ENCODE data around the gene PMEPA1.

PMEPA1 gene

GRCh38 chr20:57735831-57736737 is 26.3 kb upstream of the PMEPA1 start:
- H3K4me3 ChIP-seq (ENCODE audit: low read length): no peak overlapping the region
- no peaks in the 10 kb centered on the region for H3K4me1 ChIP-seq (ENCODE audit: control insufficient read depth, insufficient read depth, low read length)
- peaks cover 50% of the 10 kb centered on the region for H3K27me3 ChIP-seq (ENCODE audit: control insufficient read depth, insufficient read depth, low read length)
- H3K9me3 ChIP-seq (replicated peaks; ENCODE audit: low read length): no peaks in the 10 kb centered on the region
- no peaks in the 10 kb centered on the region for H3K36me3 ChIP-seq (ENCODE audit: insufficient read depth, low read length)
- H3K9ac ChIP-seq (ENCODE audit: low read depth, low read length): no peak overlapping the region
- H3K4me2 ChIP-seq (ENCODE audit: low read length): no peak overlapping the region

- no peaks in the 10 kb centered on the region for H3K4me1 ChIP-seq (ENCODE audit: control insufficient read depth, insufficient read depth, low read length)
- H3K9me3 ChIP-seq (replicated peaks; ENCODE audit: low read length): no peaks in the 10 kb centered on the region
- H3K9ac ChIP-seq (ENCODE audit: low read depth, low read length): no peak overlapping the region
- no peak overlapping the region for H3K4me2 ChIP-seq (ENCODE audit: low read length)
- H3K4me3 ChIP-seq (ENCODE audit: low read length): no peak overlapping the region
- H3K36me3 ChIP-seq (ENCODE audit: insufficient read depth, low read length): no peaks in the 10 kb centered on the region
- H3K27me3 ChIP-seq (ENCODE audit: control insufficient read depth, insufficient read depth, low read length): peaks cover 62% of the 10 kb centered on the region
Observed at GRCh38 chr20:57734754-57735153, 24.9 kb upstream of the PMEPA1 start.

GRCh38 chr20:57732226-57732625 is 22.4 kb upstream of the PMEPA1 start:
- H3K4me3 ChIP-seq (ENCODE audit: low read length): no peak overlapping the region
- H3K36me3 ChIP-seq (ENCODE audit: insufficient read depth, low read length): no peaks in the 10 kb centered on the region
- H3K4me2 ChIP-seq (ENCODE audit: low read length): no peak overlapping the region
- no peaks in the 10 kb centered on the region for H3K4me1 ChIP-seq (ENCODE audit: control insufficient read depth, insufficient read depth, low read length)
- H3K9ac ChIP-seq (ENCODE audit: low read depth, low read length): no peak overlapping the region
- H3K27me3 ChIP-seq (ENCODE audit: control insufficient read depth, insufficient read depth, low read length): peaks cover 72% of the 10 kb centered on the region
- no peaks in the 10 kb centered on the region for H3K9me3 ChIP-seq (replicated peaks; ENCODE audit: low read length)

- H3K27me3 ChIP-seq (ENCODE audit: control insufficient read depth, insufficient read depth, low read length): peaks cover 75% of the 10 kb centered on the region
- H3K4me1 ChIP-seq (ENCODE audit: control insufficient read depth, insufficient read depth, low read length): no peaks in the 10 kb centered on the region
- no peak overlapping the region for H3K9ac ChIP-seq (ENCODE audit: low read depth, low read length)
- no peak overlapping the region for H3K4me2 ChIP-seq (ENCODE audit: low read length)
- no peaks in the 10 kb centered on the region for H3K9me3 ChIP-seq (replicated peaks; ENCODE audit: low read length)
- H3K4me3 ChIP-seq (ENCODE audit: low read length): no peak overlapping the region
- no peaks in the 10 kb centered on the region for H3K36me3 ChIP-seq (ENCODE audit: insufficient read depth, low read length)
Observed at GRCh38 chr20:57728762-57729161, 18.9 kb upstream of the PMEPA1 start.

- Histone ChIP-seq H3K4me3 (ENCODE audit: low read length) (no peak overlapping the region), H3K4me2 (ENCODE audit: low read length) (no peak overlapping the region), H3K4me1 (ENCODE audit: control insufficient read depth, insufficient read depth, low read length) (no peaks in the 10 kb centered on the region), H3K9me3 (replicated peaks; ENCODE audit: low read length) (no peaks in the 10 kb centered on the region), H3K9ac (ENCODE audit: low read depth, low read length) (no peak overlapping the region), H3K36me3 (ENCODE audit: insufficient read depth, low read length) (no peaks in the 10 kb centered on the region), H3K27me3 (ENCODE audit: control insufficient read depth, insufficient read depth, low read length) (peaks cover 77% of the 10 kb centered on the region)
Observed at GRCh38 chr20:57727863-57728262, 18.0 kb upstream of the PMEPA1 start.

- no peak overlapping the region for H3K4me2 ChIP-seq (ENCODE audit: low read length)
- H3K9me3 ChIP-seq (replicated peaks; ENCODE audit: low read length): no peaks in the 10 kb centered on the region
- H3K36me3 ChIP-seq (ENCODE audit: insufficient read depth, low read length): no peaks in the 10 kb centered on the region
- H3K4me1 ChIP-seq (ENCODE audit: control insufficient read depth, insufficient read depth, low read length): no peaks in the 10 kb centered on the region
- H3K9ac ChIP-seq (ENCODE audit: low read depth, low read length): no peak overlapping the region
- peaks cover 83% of the 10 kb centered on the region for H3K27me3 ChIP-seq (ENCODE audit: control insufficient read depth, insufficient read depth, low read length)
- H3K4me3 ChIP-seq (ENCODE audit: low read length): no peak overlapping the region
Observed at GRCh38 chr20:57725636-57726035, 15.8 kb upstream of the PMEPA1 start.

- no peak overlapping the region for H3K4me2 ChIP-seq (ENCODE audit: low read length)
- H3K27me3 ChIP-seq (ENCODE audit: control insufficient read depth, insufficient read depth, low read length): peaks cover 77% of the 10 kb centered on the region
- no peaks in the 10 kb centered on the region for H3K9me3 ChIP-seq (replicated peaks; ENCODE audit: low read length)
- H3K36me3 ChIP-seq (ENCODE audit: insufficient read depth, low read length): no peaks in the 10 kb centered on the region
- no peak overlapping the region for H3K9ac ChIP-seq (ENCODE audit: low read depth, low read length)
- no peaks in the 10 kb centered on the region for H3K4me1 ChIP-seq (ENCODE audit: control insufficient read depth, insufficient read depth, low read length)
- H3K4me3 ChIP-seq (ENCODE audit: low read length): no peak overlapping the region
Observed at GRCh38 chr20:57724610-57725405, 15.0 kb upstream of the PMEPA1 start.

GRCh38 chr20:57723816-57724215 is 14.0 kb upstream of the PMEPA1 start:
- Histone ChIP-seq H3K9ac (ENCODE audit: low read depth, low read length) (no peak overlapping the region), H3K4me1 (ENCODE audit: control insufficient read depth, insufficient read depth, low read length) (peaks cover 3% of the 10 kb centered on the region), H3K4me2 (ENCODE audit: low read length) (no peak overlapping the region), H3K27me3 (ENCODE audit: control insufficient read depth, insufficient read depth, low read length) (peaks cover 67% of the 10 kb centered on the region), H3K36me3 (ENCODE audit: insufficient read depth, low read length) (no peaks in the 10 kb centered on the region), H3K4me3 (ENCODE audit: low read length) (no peak overlapping the region), H3K9me3 (replicated peaks; ENCODE audit: low read length) (no peaks in the 10 kb centered on the region)

GRCh38 chr20:57719951-57720350 is 10.1 kb upstream of the PMEPA1 start:
- Histone ChIP-seq H3K36me3 (ENCODE audit: insufficient read depth, low read length) (no peaks in the 10 kb centered on the region), H3K9me3 (replicated peaks; ENCODE audit: low read length) (no peaks in the 10 kb centered on the region), H3K4me1 (ENCODE audit: control insufficient read depth, insufficient read depth, low read length) (peaks cover 37% of the 10 kb centered on the region), H3K4me2 (ENCODE audit: low read length) (no peak overlapping the region), H3K9ac (ENCODE audit: low read depth, low read length) (no peak overlapping the region), H3K27me3 (ENCODE audit: control insufficient read depth, insufficient read depth, low read length) (peaks cover 34% of the 10 kb centered on the region), H3K4me3 (ENCODE audit: low read length) (no peak overlapping the region)

- Histone ChIP-seq H3K9me3 (replicated peaks; ENCODE audit: low read length) (no peaks in the 10 kb centered on the region), H3K4me3 (ENCODE audit: low read length) (peak overlapping the region; percentile 65), H3K4me2 (ENCODE audit: low read length) (peak overlapping the region; percentile 85), H3K36me3 (ENCODE audit: insufficient read depth, low read length) (no peaks in the 10 kb centered on the region), H3K9ac (ENCODE audit: low read depth, low read length) (peak overlapping the region; percentile 42), H3K27me3 (ENCODE audit: control insufficient read depth, insufficient read depth, low read length) (peaks cover 29% of the 10 kb centered on the region), H3K4me1 (ENCODE audit: control insufficient read depth, insufficient read depth, low read length) (peaks cover 51% of the 10 kb centered on the region)
Observed at GRCh38 chr20:57718490-57719009, 8.7 kb upstream of the PMEPA1 start.

- Histone ChIP-seq H3K9ac (ENCODE audit: low read depth, low read length) (peak overlapping the region; percentile 42), H3K27me3 (ENCODE audit: control insufficient read depth, insufficient read depth, low read length) (peaks cover 21% of the 10 kb centered on the region), H3K4me3 (ENCODE audit: low read length) (peak overlapping the region; percentile 45)
Observed at GRCh38 chr20:57717797-57718196, 8.0 kb upstream of the PMEPA1 start.

More at GRCh38 chr20:57717797-57718196, 8.0 kb upstream of the PMEPA1 start:
- peak overlapping the region; percentile 73 for H3K4me2 ChIP-seq (ENCODE audit: low read length)
- H3K36me3 ChIP-seq (ENCODE audit: insufficient read depth, low read length): no peaks in the 10 kb centered on the region
- H3K9me3 ChIP-seq (replicated peaks; ENCODE audit: low read length): no peaks in the 10 kb centered on the region
- H3K4me1 ChIP-seq (ENCODE audit: control insufficient read depth, insufficient read depth, low read length): peaks cover 58% of the 10 kb centered on the region

Data from skeletal muscle satellite cell (primary cell).